ENCODE measurements around the gene TOR4A.

- TF ChIP-seq EZH2 (IDR thresholded peaks at IDR 0.05; ENCODE audit: low read depth, unreplicated experiment) (no peak), CREB1 (CRISPR knock-in tag; IDR thresholded peaks at IDR 0.05; ENCODE audit: low read depth) (no peak), EZH2phosphoT487 (IDR thresholded peaks at IDR 0.05; ENCODE audit: unreplicated experiment) (no peak), POLR2AphosphoS5 (IDR thresholded peaks at IDR 0.05; ENCODE audit: low read depth) (no peak), REST (IDR thresholded peaks at IDR 0.05; ENCODE audit: unreplicated experiment) (no peak), ZNF331 (CRISPR knock-in tag; IDR thresholded peaks at IDR 0.05; ENCODE audit: low read depth) (no peak), NANOG (IDR thresholded peaks at IDR 0.05; ENCODE audit: borderline replicate concordance) (no peak), JUNB (IDR thresholded peaks at IDR 0.05; ENCODE audit: unreplicated experiment) (no peak)
- TF ChIP-seq, protein P1, sequence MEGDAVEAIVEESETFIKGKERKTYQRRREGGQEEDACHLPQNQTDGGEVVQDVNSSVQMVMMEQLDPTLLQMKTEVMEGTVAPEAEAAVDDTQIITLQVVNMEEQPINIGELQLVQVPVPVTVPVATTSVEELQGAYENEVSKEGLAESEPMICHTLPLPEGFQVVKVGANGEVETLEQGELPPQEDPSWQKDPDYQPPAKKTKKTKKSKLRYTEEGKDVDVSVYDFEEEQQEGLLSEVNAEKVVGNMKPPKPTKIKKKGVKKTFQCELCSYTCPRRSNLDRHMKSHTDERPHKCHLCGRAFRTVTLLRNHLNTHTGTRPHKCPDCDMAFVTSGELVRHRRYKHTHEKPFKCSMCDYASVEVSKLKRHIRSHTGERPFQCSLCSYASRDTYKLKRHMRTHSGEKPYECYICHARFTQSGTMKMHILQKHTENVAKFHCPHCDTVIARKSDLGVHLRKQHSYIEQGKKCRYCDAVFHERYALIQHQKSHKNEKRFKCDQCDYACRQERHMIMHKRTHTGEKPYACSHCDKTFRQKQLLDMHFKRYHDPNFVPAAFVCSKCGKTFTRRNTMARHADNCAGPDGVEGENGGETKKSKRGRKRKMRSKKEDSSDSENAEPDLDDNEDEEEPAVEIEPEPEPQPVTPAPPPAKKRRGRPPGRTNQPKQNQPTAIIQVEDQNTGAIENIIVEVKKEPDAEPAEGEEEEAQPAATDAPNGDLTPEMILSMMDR (conservative IDR thresholded peaks at IDR 0.05; ENCODE audit: low read depth in 2 of 2), result peak in 1 of 2 experiments; percentile 66; a peak in 2 of 4 replicates
Measured at GRCh38 chr9:137295238-137295811, 17.8 kb downstream of the TOR4A start.

All from GM23338 (cell line).